SJCRH30 (cell line): ENCODE measurements around the gene ZNF792. TPM values are rescaled to one million over a fixed set of nuclear protein-coding genes. Genes with fewer than 3 reads are reported as not detected.
"Not testable (repeated sequence)": the region's sequence is repeated elsewhere in the genome, so short reads cannot be mapped to it uniquely, and the experiment has no call there.

Experiments used
- DNase-seq, 2 experiments: peaks; one replicate each; pipeline ENCODE4 v3.0.0-alpha.2; 2015 to 2020
- H3K27ac ChIP-seq: fragments of 250-450 bp; sonication (Bioruptor Pico); 2 replicates; pipeline ENCODE4 v1.5.1; 2020; ENCODE audit warnings: mild to moderate bottlenecking, moderate library complexity
- H3K27me3 ChIP-seq: fragments of 250-450 bp; sonication (Bioruptor Pico); 2 replicates; pipeline ENCODE4 v1.5.1; 2020; ENCODE audit warnings: mild to moderate bottlenecking, moderate library complexity
- H3K36me3 ChIP-seq: fragments of 250-450 bp; sonication (Bioruptor Pico); 2 replicates; pipeline ENCODE4 v1.5.1; 2020; ENCODE audit warnings: mild to moderate bottlenecking, moderate library complexity
- H3K4me1 ChIP-seq: fragments of 250-450 bp; sonication (Bioruptor Pico); 2 replicates; pipeline ENCODE4 v1.5.1; 2020; ENCODE audit warnings: mild to moderate bottlenecking, moderate library complexity
- H3K4me3 ChIP-seq: fragments of 250-450 bp; sonication (Bioruptor Pico); 2 replicates; pipeline ENCODE4 v1.5.1; 2020; ENCODE audit warnings: mild to moderate bottlenecking, moderate library complexity
- H3K9me3 ChIP-seq: fragments of 250-450 bp; sonication (Bioruptor Pico); replicated peaks from 2 replicates; pipeline ENCODE4 v1.5.1; 2020; ENCODE audit warnings: mild to moderate bottlenecking, moderate library complexity
- total RNA-seq: library from RNA; depleted of rRNA; stranded (reverse); fragments of >200 nt; shearing (Covaris generic); gene quantifications from 2 replicates; pipeline ENCODE4 v1.2.3, GENCODE V29; 2014

The ZNF792 gene
- total RNA-seq, 1 experiment from 2014 or later: 2.1 TPM

DNA sequence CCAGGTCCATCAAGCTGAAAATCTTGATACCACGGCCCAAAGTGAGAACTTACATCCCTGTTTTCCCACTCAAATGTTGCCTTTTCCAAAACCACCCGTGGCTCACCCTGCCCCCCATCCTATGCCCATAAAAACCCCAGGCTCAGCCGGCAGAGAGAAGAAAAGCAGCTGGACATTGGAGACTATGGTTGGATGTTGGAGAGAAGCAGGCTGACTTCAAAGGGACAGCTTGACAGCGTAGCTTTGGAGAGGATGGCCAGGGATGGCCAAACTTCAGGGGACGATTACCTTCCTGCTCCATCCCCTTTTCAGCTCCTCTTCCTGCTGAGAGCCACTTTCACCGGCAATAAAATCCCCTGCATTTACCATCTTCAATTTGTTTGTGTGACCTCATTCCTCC, 3.5 kb upstream of the ZNF792 start:
- Histone ChIP-seq H3K9me3 (peaks cover 7% of the 10 kb centered on the region), H3K4me1 (no peaks in the 10 kb centered on the region), H3K27me3 (no peaks in the 10 kb centered on the region), H3K4me3 (no peak overlapping the region), H3K36me3 (no peaks in the 10 kb centered on the region), H3K27ac (no peak overlapping the region)
- no peak for DNase-seq

- H3K27ac ChIP-seq, H3K36me3 ChIP-seq, H3K4me3 ChIP-seq, H3K9me3 ChIP-seq, H3K4me1 ChIP-seq, H3K27me3 ChIP-seq, DNase-seq: not testable (repeated sequence)
Measured at GRCh38 chr19:34965505-34965904, 1.5 kb upstream of the ZNF792 start.

DNA sequence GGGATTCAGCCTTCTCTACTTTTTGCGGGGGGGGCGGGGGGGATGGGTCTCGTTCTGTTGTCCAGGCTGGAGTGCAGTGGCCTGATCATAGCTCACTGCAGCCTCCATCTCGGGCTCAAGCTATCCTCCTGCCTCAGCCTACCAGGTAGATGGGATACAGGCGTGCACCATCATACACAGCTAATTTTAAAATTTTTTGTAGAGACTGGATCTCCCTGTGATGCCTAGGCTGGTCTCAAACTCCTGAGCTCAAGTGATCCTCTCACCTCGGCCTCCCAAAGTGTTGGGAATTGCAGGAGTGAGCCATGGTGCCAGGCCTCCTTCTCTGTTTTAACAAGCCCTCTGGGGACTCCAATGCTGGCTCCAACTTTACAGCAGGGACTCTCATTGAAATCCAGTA, 569 bp upstream of the ZNF792 start:
- Histone ChIP-seq H3K36me3 (no peaks in the 10 kb centered on the region), H3K9me3 (peaks cover 7% of the 10 kb centered on the region), H3K4me1 (peaks cover 3% of the 10 kb centered on the region; the same call in 1 of the 2 replicates), H3K27me3 (no peaks in the 10 kb centered on the region), H3K4me3 (no peak overlapping the region), H3K27ac (no peak overlapping the region)
- DNase-seq: no peak

GRCh38 chr19:34962687-34963572, 1.1 kb downstream of the ZNF792 start:
- Histone ChIP-seq H3K27ac (no peak overlapping the region), H3K4me1 (peaks cover 3% of the 10 kb centered on the region; the same call in 1 of the 2 replicates), H3K4me3 (peak overlapping the region; percentile 60), H3K27me3 (no peaks in the 10 kb centered on the region), H3K9me3 (peaks cover 3% of the 10 kb centered on the region; the same call in 1 of the 2 replicates), H3K36me3 (no peaks in the 10 kb centered on the region)
- no peak for DNase-seq

DNA sequence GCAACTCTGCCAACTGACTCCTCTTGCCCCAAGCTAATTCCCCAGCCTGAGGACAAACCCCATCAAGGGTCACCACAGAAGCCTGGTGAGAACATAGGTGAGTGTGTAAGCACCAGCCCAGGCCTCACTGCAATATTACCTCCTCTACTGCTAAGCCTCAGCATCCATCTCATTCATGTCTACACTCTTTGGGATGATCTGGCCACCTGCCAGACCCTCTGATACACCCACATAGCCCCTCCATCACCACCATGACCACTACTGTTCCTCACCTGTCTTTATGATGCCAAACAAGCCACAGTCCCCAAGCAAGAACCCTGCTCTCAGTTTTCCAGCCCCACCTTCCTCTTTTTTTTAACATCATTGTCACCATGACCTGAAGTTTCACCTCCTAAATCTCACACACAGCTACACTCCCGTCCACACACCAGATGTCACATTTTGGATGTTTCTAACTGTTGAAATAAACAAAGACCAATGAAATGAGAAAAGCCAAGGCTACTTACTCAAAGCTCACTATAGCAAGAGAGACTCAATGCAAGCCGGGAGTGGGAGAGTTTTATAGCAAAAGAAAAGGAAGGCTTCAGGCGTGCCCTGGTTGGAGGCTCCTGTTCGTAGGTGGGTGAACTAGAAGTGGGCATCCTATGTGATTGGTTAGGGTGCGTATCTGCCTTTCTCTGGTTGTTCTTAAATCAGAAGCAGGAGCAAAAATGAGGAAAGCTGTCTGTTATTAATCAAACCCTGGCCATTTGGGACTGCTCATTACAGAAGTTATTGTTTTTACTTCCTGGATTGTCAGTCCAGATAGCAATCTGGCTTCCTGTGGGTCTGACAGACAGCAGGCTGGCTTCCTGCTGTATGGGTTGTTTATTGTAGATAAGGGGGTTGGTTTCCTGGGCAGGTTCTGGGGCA, 2.0 kb downstream of the ZNF792 start:
- H3K27ac ChIP-seq: no peak overlapping the region
- H3K9me3 ChIP-seq: peaks cover 2% of the 10 kb centered on the region; the same call in 1 of the 2 replicates
- H3K36me3 ChIP-seq: no peaks in the 10 kb centered on the region; the same call in 1 of the 2 replicates
- no peak overlapping the region for H3K4me3 ChIP-seq
- peaks cover 3% of the 10 kb centered on the region; the same call in 1 of the 2 replicates for H3K4me1 ChIP-seq
- no peak for DNase-seq
- no peaks in the 10 kb centered on the region for H3K27me3 ChIP-seq

DNA sequence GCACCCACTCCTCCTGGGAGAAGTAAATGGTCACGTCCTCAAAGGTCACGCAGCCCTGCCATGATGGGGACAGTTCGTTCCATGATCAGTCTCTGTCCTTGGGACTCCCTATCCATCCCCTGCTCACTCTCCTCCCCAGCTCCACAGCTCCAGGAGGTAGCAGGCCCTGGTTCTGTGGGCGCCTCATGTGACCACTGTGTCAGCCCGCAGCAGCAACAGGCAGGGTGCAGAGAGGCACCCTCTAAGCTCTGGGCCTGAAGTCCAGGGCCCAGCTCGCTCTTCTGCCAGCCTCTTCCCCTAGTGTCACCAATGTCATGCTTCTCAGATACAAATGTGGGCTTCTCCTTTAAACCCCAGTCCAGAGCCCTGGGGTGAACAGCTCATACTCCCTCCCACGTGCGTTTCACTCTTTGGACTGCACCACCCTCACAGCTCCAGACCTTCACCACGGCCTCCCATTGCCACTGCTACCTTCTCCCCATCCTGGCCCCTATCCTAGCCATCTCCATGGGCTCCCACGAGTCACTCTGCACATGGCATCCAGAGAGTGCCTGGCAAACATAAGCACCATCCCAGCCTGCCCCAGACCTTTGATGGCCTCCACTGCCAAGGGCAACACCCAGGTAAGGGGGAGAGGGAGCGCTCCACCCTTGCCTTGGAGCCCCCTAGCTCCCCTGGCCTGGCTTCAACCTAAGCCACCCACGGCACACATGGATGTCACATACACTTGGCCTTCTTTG, 2.9 kb downstream of the ZNF792 start:
- DNase-seq: no peak

GRCh38 chr19:34960103-34960805, 3.8 kb downstream of the ZNF792 start:
- Histone ChIP-seq H3K9me3 (no peaks in the 10 kb centered on the region; the same call in 1 of the 2 replicates), H3K27me3 (no peaks in the 10 kb centered on the region), H3K4me1 (peaks cover 3% of the 10 kb centered on the region; the same call in 1 of the 2 replicates), H3K27ac (no peak overlapping the region), H3K36me3 (no peaks in the 10 kb centered on the region; the same call in 1 of the 2 replicates), H3K4me3 (no peak overlapping the region)
- peak; percentile 61 to 69 for DNase-seq

More for the DNA sequence above, 2.9 kb downstream of the ZNF792 start:
- H3K9me3 ChIP-seq: no peaks in the 10 kb centered on the region; the same call in 1 of the 2 replicates
- H3K27ac ChIP-seq: no peak overlapping the region
- H3K27me3 ChIP-seq: no peaks in the 10 kb centered on the region
- no peaks in the 10 kb centered on the region; the same call in 1 of the 2 replicates for H3K36me3 ChIP-seq
- H3K4me3 ChIP-seq: no peak overlapping the region
- H3K4me1 ChIP-seq: peaks cover 3% of the 10 kb centered on the region; the same call in 1 of the 2 replicates

GRCh38 chr19:34959021-34959420, 5.0 kb downstream of the ZNF792 start:
- Histone ChIP-seq H3K36me3 (no peaks in the 10 kb centered on the region; the same call in 1 of the 2 replicates), H3K27me3 (no peaks in the 10 kb centered on the region), H3K9me3 (no peaks in the 10 kb centered on the region; the same call in 1 of the 2 replicates), H3K4me1 (peaks cover 3% of the 10 kb centered on the region; the same call in 1 of the 2 replicates), H3K27ac (no peak overlapping the region), H3K4me3 (no peak overlapping the region)
- DNase-seq: no peak

GRCh38 chr19:34957830-34958751, 5.9 kb downstream of the ZNF792 start:
- Histone ChIP-seq H3K36me3 (no peaks in the 10 kb centered on the region; the same call in 1 of the 2 replicates), H3K27me3 (no peaks in the 10 kb centered on the region), H3K27ac (no peak overlapping the region), H3K9me3 (no peaks in the 10 kb centered on the region; the same call in 1 of the 2 replicates), H3K4me1 (peaks cover 3% of the 10 kb centered on the region; the same call in 1 of the 2 replicates), H3K4me3 (no peak overlapping the region)
- no peak for DNase-seq

- Histone ChIP-seq H3K36me3 (no peaks in the 10 kb centered on the region; the same call in 1 of the 2 replicates), H3K4me1 (no peaks in the 10 kb centered on the region), H3K4me3 (no peak overlapping the region), H3K27ac (no peak overlapping the region), H3K9me3 (no peaks in the 10 kb centered on the region; the same call in 1 of the 2 replicates), H3K27me3 (no peaks in the 10 kb centered on the region)
- no peak for DNase-seq
Measured at GRCh38 chr19:34953092-34953491, 10.9 kb downstream of the ZNF792 start.

DNA sequence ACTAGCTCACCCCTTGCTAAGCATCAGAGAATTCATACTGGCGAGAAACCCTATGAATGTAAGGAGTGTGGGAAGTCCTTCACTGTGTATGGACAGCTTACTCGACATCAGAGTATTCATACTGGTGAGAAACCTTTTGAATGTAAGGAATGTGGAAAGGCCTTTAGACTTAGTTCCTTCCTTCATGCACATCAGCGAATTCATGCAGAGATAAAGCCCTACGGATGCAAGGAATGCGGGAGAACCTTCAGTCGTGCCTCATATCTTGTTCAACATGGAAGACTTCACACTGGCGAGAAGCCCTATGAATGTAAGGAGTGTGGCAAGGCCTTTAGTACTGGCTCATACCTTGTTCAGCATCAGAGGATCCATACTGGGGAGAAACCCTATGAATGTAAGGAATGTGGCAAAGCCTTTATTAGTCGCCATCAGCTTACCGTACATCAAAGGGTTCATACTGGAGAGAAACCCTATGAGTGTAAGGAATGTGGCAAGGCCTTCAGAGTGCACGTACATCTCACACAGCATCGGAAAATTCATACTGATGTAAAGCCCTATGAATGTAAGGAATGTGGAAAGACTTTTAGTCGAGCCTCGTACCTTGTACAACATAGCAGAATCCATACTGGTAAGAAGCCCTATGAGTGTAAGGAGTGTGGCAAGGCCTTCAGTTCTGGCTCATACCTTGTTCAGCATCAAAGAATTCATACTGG, 20.0 kb downstream of the ZNF792 start:
- peaks cover 7% of the 10 kb centered on the region for H3K36me3 ChIP-seq
- DNase-seq: no peak
- peaks cover 26% of the 10 kb centered on the region for H3K9me3 ChIP-seq
- no peak overlapping the region for H3K27ac ChIP-seq
- H3K27me3 ChIP-seq: no peaks in the 10 kb centered on the region
- H3K4me3 ChIP-seq: no peak overlapping the region
- H3K4me1 ChIP-seq: no peaks in the 10 kb centered on the region

- Histone ChIP-seq H3K9me3 (peaks cover 9% of the 10 kb centered on the region), H3K4me3 (no peak overlapping the region), H3K27ac (no peak overlapping the region), H3K4me1 (no peaks in the 10 kb centered on the region), H3K36me3 (peaks cover 8% of the 10 kb centered on the region), H3K27me3 (no peaks in the 10 kb centered on the region)
- DNase-seq: no peak
Measured at GRCh38 chr19:34938886-34939285, 25.1 kb downstream of the ZNF792 start.
